ENCODE measurements around the gene UCN2.
"Not testable (repeated sequence)": the region's sequence is repeated elsewhere in the genome, so short reads cannot be mapped to it uniquely, and the experiment has no call there.

The UCN2 gene

GRCh38 chr3:48560648-48561018, 2.9 kb downstream of the UCN2 start:
- DNase-seq: no peak

GRCh38 chr3:48558493-48559134, 5.0 kb downstream of the UCN2 start:
- no peak for DNase-seq

- peak; percentile 99 for DNase-seq
Observed at GRCh38 chr3:48556796-48557626, 6.6 kb downstream of the UCN2 start, which contains the start of gene PFKFB4. Gene PFKFB4, minus strand, starts transcription at chr3:48556803. Its CDS starts 26 bp downstream, at chr3:48556777.

- no peak for DNase-seq
Observed at GRCh38 chr3:48555949-48556795, 7.4 kb downstream of the UCN2 start.

GRCh38 chr3:48555231-48555948, 8.2 kb downstream of the UCN2 start:
- no peak for DNase-seq

- DNase-seq: no peak
Observed at GRCh38 chr3:48553886-48554845, 9.4 kb downstream of the UCN2 start.

GRCh38 chr3:48553361-48553760, 10.2 kb downstream of the UCN2 start:
- DNase-seq: no peak

GRCh38 chr3:48552111-48552951, 11.2 kb downstream of the UCN2 start:
- no peak for DNase-seq

GRCh38 chr3:48551651-48552050, 11.9 kb downstream of the UCN2 start:
- DNase-seq: not testable (repeated sequence)

GRCh38 chr3:48548729-48549705, 14.6 kb downstream of the UCN2 start:
- peak; percentile 58 for DNase-seq

GRCh38 chr3:48548126-48548525, 15.5 kb downstream of the UCN2 start:
- DNase-seq: no peak

GRCh38 chr3:48546203-48546829, 17.3 kb downstream of the UCN2 start:
- DNase-seq: no peak

- DNase-seq: no peak
Observed at GRCh38 chr3:48544141-48544540, 19.4 kb downstream of the UCN2 start.

- DNase-seq: no peak
Observed at GRCh38 chr3:48543271-48543866, 20.2 kb downstream of the UCN2 start.

- no peak for DNase-seq
Observed at GRCh38 chr3:48538451-48538850, 25.1 kb downstream of the UCN2 start.

GRCh38 chr3:48536785-48537184, 26.8 kb downstream of the UCN2 start:
- no peak for DNase-seq

GRCh38 chr3:48536116-48536515, 27.5 kb downstream of the UCN2 start:
- DNase-seq: no peak

GRCh38 chr3:48535578-48535977, 28.0 kb downstream of the UCN2 start:
- no peak for DNase-seq
